H9 (cell line): ENCODE measurements around the gene CTDSPL. TPM values are rescaled to one million over a fixed set of nuclear protein-coding genes. Genes with fewer than 3 reads are reported as not detected.

Experiments used
- DNase-seq: peaks from one replicate; pipeline ENCODE4 v3.0.0-alpha.2; 2017
- H2AFZ ChIP-seq: one replicate; pipeline ENCODE4 v1.6.1; 2013; ENCODE audit warnings: mild to moderate bottlenecking, low read length, control low read depth, moderate library complexity
- H2AK5ac ChIP-seq: 2 replicates; pipeline ENCODE4 v1.6.1; 2013; ENCODE audit warnings: low read length, control low read depth, mixed read lengths; ENCODE audit not compliant: insufficient read length
- H2BK120ac ChIP-seq: one replicate; pipeline ENCODE4 v1.6.1; 2013; ENCODE audit warnings: low read depth, mild to moderate bottlenecking, low read length, control low read depth, inconsistent platforms; ENCODE audit not compliant: poor library complexity, severe bottlenecking
- H2BK12ac ChIP-seq: 2 replicates; pipeline ENCODE4 v1.6.1; 2013; ENCODE audit warnings: low read length, control low read depth, mixed read lengths, low read depth; ENCODE audit not compliant: insufficient read length
- H2BK15ac ChIP-seq: 2 replicates; pipeline ENCODE4 v1.6.1; 2013; ENCODE audit warnings: low read depth, low read length, control low read depth
- H2BK20ac ChIP-seq: one replicate; pipeline ENCODE4 v1.6.1; 2013; ENCODE audit warnings: low read depth, mild to moderate bottlenecking, low read length, control low read depth, inconsistent platforms; ENCODE audit not compliant: poor library complexity, severe bottlenecking
- H2BK5ac ChIP-seq: 2 replicates; pipeline ENCODE4 v1.6.1; 2013; ENCODE audit warnings: low read length, control low read depth, mixed read lengths; ENCODE audit not compliant: insufficient read length
- H3K14ac ChIP-seq: 2 replicates; pipeline ENCODE4 v1.6.1; 2013; ENCODE audit warnings: low read length, control low read depth; ENCODE audit not compliant: insufficient read depth
- H3K18ac ChIP-seq: 2 replicates; pipeline ENCODE4 v1.6.1; 2013; ENCODE audit warnings: low read depth, mild to moderate bottlenecking, mixed read lengths, low read length, control low read depth; ENCODE audit not compliant: insufficient read length
- H3K23ac ChIP-seq: 2 replicates; pipeline ENCODE4 v1.6.1; 2013; ENCODE audit warnings: low read length, control low read depth, mixed read lengths, low read depth; ENCODE audit not compliant: insufficient read length
- H3K23me2 ChIP-seq: 2 replicates; pipeline ENCODE4 v1.6.1; 2013; ENCODE audit warnings: low read depth, mild to moderate bottlenecking, mixed read lengths, low read length, control low read depth; ENCODE audit not compliant: insufficient read length, poor library complexity, severe bottlenecking
- H3K27ac ChIP-seq: 2 replicates; pipeline ENCODE4 v1.5.1; 2013; ENCODE audit warnings: low read length, control low read depth, mixed read lengths, low read depth; ENCODE audit not compliant: insufficient read length
- H3K27me3 ChIP-seq: 2 replicates; pipeline ENCODE4 v1.6.1; 2013; ENCODE audit warnings: low read length, control low read depth, inconsistent platforms; ENCODE audit not compliant: insufficient read depth
- H3K4ac ChIP-seq: 2 replicates; pipeline ENCODE4 v1.6.1; 2013; ENCODE audit warnings: low read depth, mild to moderate bottlenecking, control low read depth, inconsistent platforms, low read length, moderate library complexity
- H3K4me1 ChIP-seq: 2 replicates; pipeline ENCODE4 v1.6.1; 2013; ENCODE audit warnings: low read length, control low read depth, inconsistent platforms; ENCODE audit not compliant: insufficient read depth
- H3K4me2 ChIP-seq: 2 replicates; pipeline ENCODE4 v1.6.1; 2013; ENCODE audit warnings: low read length, control low read depth, mixed read lengths; ENCODE audit not compliant: insufficient read length, insufficient read depth
- H3K56ac ChIP-seq: 2 replicates; pipeline ENCODE4 v1.6.1; 2013; ENCODE audit warnings: low read depth, mild to moderate bottlenecking, mixed read lengths, low read length, control low read depth; ENCODE audit not compliant: insufficient read length
- H3K79me1 ChIP-seq: 2 replicates; pipeline ENCODE4 v1.6.1; 2013; ENCODE audit warnings: low read depth, mild to moderate bottlenecking, moderate library complexity, low read length, control low read depth, inconsistent platforms; ENCODE audit not compliant: insufficient read depth, poor library complexity, severe bottlenecking
- H3K79me2 ChIP-seq: 2 replicates; pipeline ENCODE4 v1.6.1; 2013; ENCODE audit warnings: low read length, control low read depth, inconsistent platforms; ENCODE audit not compliant: insufficient read depth
- H3K9ac ChIP-seq: 2 replicates; pipeline ENCODE4 v1.6.1; 2013; ENCODE audit warnings: low read length, control low read depth, mixed read lengths; ENCODE audit not compliant: insufficient read length; ENCODE audit errors: extremely low read depth
- H3K9me3 ChIP-seq: one replicate; pipeline ENCODE4 v1.6.1; 2013; ENCODE audit warnings: low read depth, low read length, inconsistent platforms; ENCODE audit not compliant: control insufficient read depth
- H3T11ph ChIP-seq: one replicate; pipeline ENCODE4 v1.6.1; 2013; ENCODE audit warnings: mild to moderate bottlenecking, low read length, control low read depth, inconsistent platforms
- H4K20me1 ChIP-seq: one replicate; pipeline ENCODE4 v1.6.1; 2013; ENCODE audit not compliant: control insufficient read depth, insufficient read length, insufficient read depth
- H4K5ac ChIP-seq: 2 replicates; pipeline ENCODE4 v1.6.1; 2013; ENCODE audit warnings: low read depth, mild to moderate bottlenecking, mixed read lengths, low read length, control low read depth; ENCODE audit not compliant: insufficient read length
- H4K8ac ChIP-seq: replicated peaks from 2 replicates; pipeline ENCODE4 v1.6.1; 2013; ENCODE audit warnings: low read length, control low read depth, mixed read lengths, low read depth; ENCODE audit not compliant: insufficient read length
- H4K91ac ChIP-seq: 2 replicates; pipeline ENCODE4 v1.6.1; 2013; ENCODE audit warnings: low read depth, mild to moderate bottlenecking, moderate library complexity, mixed read lengths, low read length, control low read depth; ENCODE audit not compliant: insufficient read length
- H3K27ac Mint-ChIP-seq, 3 experiments: 2 replicates in 2 of 3; 3 replicates in 1 of 3; pipeline ENCODE4 v1.8.0; 2020 to 2021; ENCODE audit warnings: mixed read lengths in 3 of 3, mild to moderate bottlenecking in 1 of 3, moderate library complexity in 1 of 3
- H3K27me3 Mint-ChIP-seq: 2 replicates; pipeline ENCODE4 v1.8.0; 2021; ENCODE audit warnings: low read depth, mild to moderate bottlenecking, moderate library complexity, mixed read lengths
- H3K36me3 Mint-ChIP-seq, 3 experiments: 2 replicates in 2 of 3; 3 replicates in 1 of 3; pipeline ENCODE4 v1.8.0; 2020 to 2021; ENCODE audit warnings: low read depth in 3 of 3, mixed read lengths in 3 of 3; ENCODE audit not compliant: insufficient read depth in 1 of 3
- H3K4me1 Mint-ChIP-seq, 2 experiments: 2 replicates each; pipeline ENCODE4 v1.8.0; 2020; ENCODE audit warnings: mixed read lengths in 2 of 2
- H3K4me3 Mint-ChIP-seq, 2 experiments: 2 replicates in 1 of 2; 3 replicates in 1 of 2; pipeline ENCODE4 v1.8.0; 2020 to 2021; ENCODE audit warnings: mild to moderate bottlenecking in 2 of 2, mixed read lengths in 2 of 2, moderate library complexity in 1 of 2
- H3K9me3 Mint-ChIP-seq, 2 experiments: 2 replicates in 1 of 2; 3 replicates in 1 of 2; pipeline ENCODE4 v1.8.0; 2020; ENCODE audit warnings: mild to moderate bottlenecking in 2 of 2, mixed read lengths in 2 of 2, moderate library complexity in 1 of 2
- CTCF ChIP-seq: fragments of 200-600 bp; sonication (generic); conservative IDR thresholded peaks from 3 replicates; pipeline ENCODE4 v1.8.0; 2021; ENCODE audit warnings: antibody characterized with exemption, mild to moderate bottlenecking
- WGBS: extraction: QIAGEN DNeasy Blood & Tissue Kit; methylation state at CpG from one replicate; pipeline ENCODE4 v1.1.7; 2013; ENCODE audit warnings: missing lambda C conversion rate, low lambda C conversion rate, mixed read lengths; ENCODE audit not compliant: insufficient read length; ENCODE audit errors: extremely low coverage; 5-methylcytosine and 5-hydroxymethylcytosine counted together
- total RNA-seq: library from RNA; stranded (reverse); gene quantifications from 2 replicates; pipeline ENCODE4 v1.2.1, GENCODE V29; 2021

CTDSPL gene
- total RNA-seq, 1 experiment from 2014 or later: 20.8 TPM

DNA sequence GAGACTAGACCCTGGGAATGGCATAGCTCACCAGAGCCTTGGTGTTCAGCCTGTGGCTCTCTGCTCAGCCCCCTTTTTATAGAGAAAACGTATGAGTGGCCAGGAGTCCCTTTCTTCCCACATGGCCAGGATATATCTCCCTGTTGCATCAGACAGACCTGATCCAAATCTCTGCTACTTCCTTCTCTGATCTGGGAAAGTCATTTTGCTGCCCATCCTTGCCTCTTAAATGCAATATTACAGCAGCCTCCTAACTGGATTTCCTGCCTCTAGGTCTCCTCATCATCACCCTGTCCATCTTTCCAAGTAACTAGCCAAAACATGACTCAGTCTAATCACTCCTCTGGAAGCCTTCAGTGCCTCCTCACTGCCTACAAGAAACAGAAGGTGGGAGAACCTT lies 42.9 kb downstream of the CTDSPL start:
- no peak overlapping the region for H2AFZ ChIP-seq
- H3K23ac ChIP-seq: no peak overlapping the region
- H3K9me3 ChIP-seq: no peaks in the 10 kb centered on the region
- H3K27me3 ChIP-seq: no peaks in the 10 kb centered on the region
- no peaks in the 10 kb centered on the region for H3K79me1 ChIP-seq
- H3K56ac ChIP-seq: no peak overlapping the region
- H3K23me2 ChIP-seq: no peaks in the 10 kb centered on the region
- no peak overlapping the region for H3K14ac ChIP-seq
- no peak overlapping the region for H3K27ac ChIP-seq
- H3K4me3 Mint-ChIP-seq: no peak overlapping the region
- no peak overlapping the region for H3T11ph ChIP-seq
- H2BK120ac ChIP-seq: no peak overlapping the region
- no CpG with 5 or more reads among the region's 1 CpG for WGBS
- no peak overlapping the region for H4K91ac ChIP-seq
- H2BK20ac ChIP-seq: no peak overlapping the region
- no peak for TF ChIP-seq CTCF
- H2BK5ac ChIP-seq: no peak overlapping the region
- no peak overlapping the region for H3K4me2 ChIP-seq
- no peaks in the 10 kb centered on the region for H4K20me1 ChIP-seq
- no peak overlapping the region for H2BK15ac ChIP-seq
- no peaks in the 10 kb centered on the region for H3K9me3 Mint-ChIP-seq
- DNase-seq: no peak
- H3K27ac Mint-ChIP-seq: peak overlapping the region; percentile 2 to 55 (median 7); a peak in 6 of 7 replicates
- peaks cover 5% of the 10 kb centered on the region for H3K4me1 ChIP-seq
- no peak overlapping the region for H2AK5ac ChIP-seq
- H3K36me3 Mint-ChIP-seq: no peaks in the 10 kb centered on the region; a peak in 1 of 7 replicates
- H2BK12ac ChIP-seq: no peak overlapping the region
- no peak overlapping the region for H3K9ac ChIP-seq
- no peak overlapping the region for H3K4ac ChIP-seq
- H3K79me2 ChIP-seq: peaks cover 4% of the 10 kb centered on the region; the same call in 1 of the 2 replicates
- no peaks in the 10 kb centered on the region for H3K27me3 Mint-ChIP-seq
- H4K5ac ChIP-seq: no peak overlapping the region
- no peak overlapping the region for H4K8ac ChIP-seq
- H3K18ac ChIP-seq: no peak overlapping the region
- peaks cover 30 to 33% of the 10 kb centered on the region in 2 experiments for H3K4me1 Mint-ChIP-seq
